Stimulated activated CD4-positive, alpha-beta T cell treated with anti-CD3 and anti-CD28 coated beads, Interleukin-4, amount 100 ng/mL, for 1 hour (primary cell): Measurements from ENCODE around the gene VWA3A.
"Not testable (repeated sequence)": the region's sequence is repeated elsewhere in the genome, so short reads cannot be mapped to it uniquely, and the experiment has no call there.

Experiments
- DNase-seq: peaks from one replicate; pipeline ENCODE4 v3.0.0-alpha.2; 2020

VWA3A gene

GRCh38 chr16:22184615-22184968, 92.3 kb downstream of the VWA3A start:
- no peak for DNase-seq

GRCh38 chr16:22186517-22186916, 94.2 kb downstream of the VWA3A start:
- DNase-seq, result no peak

GRCh38 chr16:22188267-22188594, 95.9 kb downstream of the VWA3A start:
- DNase-seq, result no peak

GRCh38 chr16:22188595-22189442, 96.5 kb downstream of the VWA3A start:
- peak; percentile 51 for DNase-seq

GRCh38 chr16:22189473-22190080, 97.2 kb downstream of the VWA3A start:
- no peak for DNase-seq

GRCh38 chr16:22190081-22190775, 97.9 kb downstream of the VWA3A start:
- DNase-seq, result peak; percentile 96

- DNase-seq, result peak; percentile 99
Observed at GRCh38 chr16:22190776-22191531, 98.6 kb downstream of the VWA3A start.

- DNase-seq, result peak; percentile 26
Observed at GRCh38 chr16:22191532-22192260, 99.4 kb downstream of the VWA3A start.

- peak; percentile 68 for DNase-seq
Observed at GRCh38 chr16:22192261-22193062, 100.1 kb downstream of the VWA3A start.

- no peak for DNase-seq
Observed at GRCh38 chr16:22193063-22193411, 100.7 kb downstream of the VWA3A start.

- DNase-seq, result no peak
Observed at GRCh38 chr16:22194707-22195444, 102.5 kb downstream of the VWA3A start.

GRCh38 chr16:22195445-22195694, 103.0 kb downstream of the VWA3A start:
- no peak for DNase-seq

GRCh38 chr16:22195695-22196558, 103.6 kb downstream of the VWA3A start:
- peak; percentile 89 for DNase-seq

GRCh38 chr16:22196559-22197168, 104.3 kb downstream of the VWA3A start:
- DNase-seq, result not testable (repeated sequence)

GRCh38 chr16:22198547-22199293, 106.4 kb downstream of the VWA3A start:
- DNase-seq, result no peak

GRCh38 chr16:22202261-22202637, 109.9 kb downstream of the VWA3A start:
- no peak for DNase-seq

GRCh38 chr16:22203091-22203490, 110.8 kb downstream of the VWA3A start:
- no peak for DNase-seq

- no peak for DNase-seq
Observed at GRCh38 chr16:22204091-22204655, 111.8 kb downstream of the VWA3A start.

GRCh38 chr16:22205577-22206012, 113.3 kb downstream of the VWA3A start:
- no peak for DNase-seq
